ENCODE results near the gene RBM39.
"Not testable (repeated sequence)": the region's sequence is repeated elsewhere in the genome, so short reads cannot be mapped to it uniquely, and the experiment has no call there.

RBM39 gene

DNA sequence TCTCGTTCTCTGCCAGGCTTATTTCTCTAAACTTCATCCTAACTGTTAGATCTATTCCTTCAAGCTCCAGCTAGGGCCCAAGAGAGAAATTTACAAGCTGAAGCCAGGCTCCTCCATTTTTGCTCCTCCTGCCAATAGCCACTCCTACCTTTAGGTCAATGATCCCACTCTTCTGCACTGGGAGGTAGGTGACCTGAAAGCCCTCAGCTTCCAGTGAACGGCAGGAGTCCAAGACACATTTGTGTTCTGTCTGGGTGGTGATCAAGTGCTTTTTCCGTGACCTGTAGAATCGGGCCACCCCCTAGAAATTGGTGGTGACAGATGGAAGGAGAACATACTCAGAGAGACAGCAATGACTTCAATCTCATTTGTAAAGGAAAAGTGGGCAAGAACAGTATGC is 51.8 kb downstream of the RBM39 start:
- no peak for DNase-seq (ENCODE audit: extremely low spot score)
- no peak for TF ChIP-seq CTBP1 (IDR thresholded peaks at IDR 0.05; ENCODE audit: borderline replicate concordance)
- no peak for TF ChIP-seq FOXA1 (IDR thresholded peaks at IDR 0.05)
- no peak for TF ChIP-seq FOXM1 (IDR thresholded peaks at IDR 0.05; ENCODE audit: borderline replicate concordance)
- no peak for TF ChIP-seq FOXK2 (IDR thresholded peaks at IDR 0.05)
- no peak for TF ChIP-seq ARNT (IDR thresholded peaks at IDR 0.05)
- TF ChIP-seq ELF4 (IDR thresholded peaks at IDR 0.05) = no peak
- TF ChIP-seq SP1 (IDR thresholded peaks at IDR 0.05) = no peak
- TF ChIP-seq HDGF (IDR thresholded peaks at IDR 0.05; ENCODE audit: borderline replicate concordance) = no peak
- ChIA-PET POLR2A (no interaction called here), CTCF (no interaction called here)

DNA sequence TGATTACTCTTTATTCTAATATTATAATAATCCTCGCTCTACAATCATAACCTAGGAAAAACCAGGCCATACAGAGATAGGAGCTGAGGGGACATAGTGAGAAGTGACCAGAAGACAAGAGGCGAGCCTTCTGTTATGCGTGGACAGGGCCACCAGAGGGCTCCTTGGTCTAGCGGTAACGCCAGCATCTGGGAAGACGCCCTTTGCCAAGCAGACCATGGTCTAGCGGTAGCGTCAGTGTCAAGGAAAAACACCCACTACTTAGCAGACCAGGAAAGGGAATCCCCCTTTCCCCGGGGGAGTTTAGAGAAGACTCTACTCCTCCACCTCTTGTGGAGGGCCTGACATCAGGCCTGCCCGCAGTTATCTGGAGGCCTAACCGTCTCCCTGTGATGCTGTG is 55.2 kb downstream of the RBM39 start:
- CTCF ChIA-PET; DNase-seq (ENCODE audit: extremely low spot score): not testable (repeated sequence)
- POLR2A ChIA-PET = interaction anchor here (1.5 kb wide), 1 partner anchor 56 kb away, joined by 3 read pairs; no protein-coding TSS in a partner anchor

DNA sequence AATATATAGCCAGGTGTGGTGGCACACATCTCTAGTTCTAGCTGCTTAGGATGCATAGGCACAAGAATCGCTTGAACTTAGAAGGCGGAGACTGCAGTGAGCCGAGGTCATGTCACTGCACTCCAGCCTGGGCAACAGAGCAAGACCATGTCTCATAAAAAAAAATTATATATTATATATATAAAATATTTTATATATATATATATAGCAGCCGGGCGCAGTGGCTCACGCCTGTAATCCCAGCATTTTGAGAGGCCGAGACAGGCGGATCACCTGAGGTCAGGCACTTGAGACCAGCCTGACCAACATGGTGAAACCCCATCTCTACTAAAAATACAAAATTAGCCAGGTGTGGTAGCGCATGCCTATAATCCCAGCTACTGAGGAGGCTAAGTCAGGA is 56.7 kb downstream of the RBM39 start:
- CTCF ChIA-PET; POLR2A ChIA-PET; DNase-seq (ENCODE audit: extremely low spot score): not testable (repeated sequence)

- CTCF ChIA-PET = no interaction called here
- TF ChIP-seq L3MBTL2 (conservative IDR thresholded peaks at IDR 0.05) (no peak), FOXM1 (IDR thresholded peaks at IDR 0.05; ENCODE audit: borderline replicate concordance) (no peak), CTBP1 (IDR thresholded peaks at IDR 0.05; ENCODE audit: borderline replicate concordance) (no peak), FOXK2 (IDR thresholded peaks at IDR 0.05) (no peak), FOXA1 (IDR thresholded peaks at IDR 0.05) (no peak), SUZ12 (IDR thresholded peaks at IDR 0.05) (no peak), NFRKB (IDR thresholded peaks at IDR 0.05) (no peak), ARNT (IDR thresholded peaks at IDR 0.05) (no peak), BHLHE40 (IDR thresholded peaks at IDR 0.05; ENCODE audit: borderline replicate concordance) (no peak), ELF4 (IDR thresholded peaks at IDR 0.05) (no peak), SP1 (IDR thresholded peaks at IDR 0.05) (no peak), HDGF (IDR thresholded peaks at IDR 0.05; ENCODE audit: borderline replicate concordance) (no peak), PKNOX1 (IDR thresholded peaks at IDR 0.05) (no peak), LEF1 (IDR thresholded peaks at IDR 0.05; ENCODE audit: borderline replicate concordance) (no peak), ZNF384 (IDR thresholded peaks at IDR 0.05) (no peak), TARDBP (IDR thresholded peaks at IDR 0.05) (no peak)
- no peak for DNase-seq (ENCODE audit: extremely low spot score)
- POLR2A ChIA-PET = no interaction called here
Observed at GRCh38 chr20:35681960-35682359, 60.1 kb downstream of the RBM39 start.

- ChIA-PET POLR2A (no interaction called here), CTCF (no interaction called here)
- TF ChIP-seq ELF4 (IDR thresholded peaks at IDR 0.05) (no peak), FOXM1 (IDR thresholded peaks at IDR 0.05; ENCODE audit: borderline replicate concordance) (no peak), ARNT (IDR thresholded peaks at IDR 0.05) (no peak), SUZ12 (IDR thresholded peaks at IDR 0.05) (no peak), ZNF384 (IDR thresholded peaks at IDR 0.05) (no peak), FOXA1 (IDR thresholded peaks at IDR 0.05) (no peak), SP1 (IDR thresholded peaks at IDR 0.05) (no peak), PKNOX1 (IDR thresholded peaks at IDR 0.05) (no peak), L3MBTL2 (conservative IDR thresholded peaks at IDR 0.05) (no peak), FOXK2 (IDR thresholded peaks at IDR 0.05) (no peak), HDGF (IDR thresholded peaks at IDR 0.05; ENCODE audit: borderline replicate concordance) (no peak), CTBP1 (IDR thresholded peaks at IDR 0.05; ENCODE audit: borderline replicate concordance) (no peak), BHLHE40 (IDR thresholded peaks at IDR 0.05; ENCODE audit: borderline replicate concordance) (no peak), LEF1 (IDR thresholded peaks at IDR 0.05; ENCODE audit: borderline replicate concordance) (no peak), TARDBP (IDR thresholded peaks at IDR 0.05) (no peak), NFRKB (IDR thresholded peaks at IDR 0.05) (no peak)
- DNase-seq (ENCODE audit: extremely low spot score) = no peak
Observed at GRCh38 chr20:35680452-35681183, 61.4 kb downstream of the RBM39 start.

DNA sequence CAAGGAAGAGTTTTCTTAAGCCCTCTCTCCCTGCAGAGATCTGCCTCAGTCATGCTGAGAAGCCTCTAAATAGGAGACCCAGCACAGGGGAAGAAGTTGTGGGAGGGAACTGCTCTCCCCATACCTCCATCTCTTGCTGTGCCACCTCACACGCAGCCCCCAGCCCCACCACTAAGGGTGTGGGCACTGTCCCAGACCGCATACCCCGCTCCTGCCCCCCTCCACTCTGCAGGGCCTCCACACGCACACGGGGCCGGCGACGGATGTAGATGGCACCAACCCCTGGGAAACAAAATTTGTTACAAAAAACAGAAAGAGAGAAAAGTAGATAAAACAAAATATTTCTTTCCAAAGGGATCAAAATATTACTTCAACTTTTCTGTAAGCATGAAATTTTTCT is 67.1 kb downstream of the RBM39 start:
- POLR2A ChIA-PET = interaction anchor here (1.1 kb wide), 1 partner anchor 9 kb away, joined by 4 read pairs; no protein-coding TSS in a partner anchor
- DNase-seq (ENCODE audit: extremely low spot score) = no peak
- TF ChIP-seq FOXA1 (IDR thresholded peaks at IDR 0.05) (no peak), BHLHE40 (IDR thresholded peaks at IDR 0.05; ENCODE audit: borderline replicate concordance) (no peak), SUZ12 (IDR thresholded peaks at IDR 0.05) (no peak)
- CTCF ChIA-PET = no interaction called here

GRCh38 chr20:35673884-35674283 is 68.2 kb downstream of the RBM39 start:
- no peak for TF ChIP-seq TARDBP (IDR thresholded peaks at IDR 0.05)
- TF ChIP-seq NFRKB (IDR thresholded peaks at IDR 0.05) = no peak
- no peak for TF ChIP-seq FOXK2 (IDR thresholded peaks at IDR 0.05)
- no peak for TF ChIP-seq BHLHE40 (IDR thresholded peaks at IDR 0.05; ENCODE audit: borderline replicate concordance)
- no peak for TF ChIP-seq SUZ12 (IDR thresholded peaks at IDR 0.05)
- no peak for TF ChIP-seq ARNT (IDR thresholded peaks at IDR 0.05)
- no peak for TF ChIP-seq ZNF384 (IDR thresholded peaks at IDR 0.05)
- no peak for TF ChIP-seq PKNOX1 (IDR thresholded peaks at IDR 0.05)
- no peak for TF ChIP-seq HDGF (IDR thresholded peaks at IDR 0.05; ENCODE audit: borderline replicate concordance)
- TF ChIP-seq FOXA1 (IDR thresholded peaks at IDR 0.05) = no peak
- TF ChIP-seq SP1 (IDR thresholded peaks at IDR 0.05) = no peak
- TF ChIP-seq ELF4 (IDR thresholded peaks at IDR 0.05) = no peak
- TF ChIP-seq L3MBTL2 (conservative IDR thresholded peaks at IDR 0.05) = no peak
- TF ChIP-seq LEF1 (IDR thresholded peaks at IDR 0.05; ENCODE audit: borderline replicate concordance) = no peak
- ChIA-PET POLR2A (no interaction called here), CTCF (no interaction called here)
- no peak for DNase-seq (ENCODE audit: extremely low spot score)
